Smooth muscle cell (in vitro differentiated cells): ENCODE results near the gene TRPM4. TPM values are rescaled to one million over a fixed set of nuclear protein-coding genes. Genes with fewer than 3 reads are reported as not detected.

ENCODE experiments used
- DNase-seq: peaks from one replicate; lab custom pipeline; 2025; ENCODE audit not compliant: unreplicated experiment; lab: John Stamatoyannopoulos, UW
- H2AFZ ChIP-seq: fragments of 200-600 bp; sonication (generic); 2 replicates; pipeline ENCODE4 v1.6.0; 2016; ENCODE audit warnings: antibody characterized with exemption, low read depth, mild to moderate bottlenecking
- H3F3A ChIP-seq: fragments of 200-600 bp; sonication (generic); 2 replicates; pipeline ENCODE4 v1.6.0; 2017; ENCODE audit warnings: antibody characterized with exemption, low read depth
- H3K27ac ChIP-seq: fragments of 200-600 bp; sonication (generic); 2 replicates; pipeline ENCODE4 v1.5.1; 2016; ENCODE audit warnings: low read depth, mild to moderate bottlenecking
- H3K27me3 ChIP-seq: fragments of 200-600 bp; sonication (generic); 2 replicates; pipeline ENCODE4 v1.6.1; 2016; ENCODE audit warnings: low read depth, mild to moderate bottlenecking
- H3K36me3 ChIP-seq: fragments of 200-600 bp; sonication (generic); 2 replicates; pipeline ENCODE4 v1.5.1; 2016; ENCODE audit warnings: low read depth
- H3K4me1 ChIP-seq: fragments of 200-600 bp; sonication (generic); 2 replicates; pipeline ENCODE4 v1.5.1; 2016; ENCODE audit warnings: low read depth
- H3K4me2 ChIP-seq: fragments of 200-600 bp; sonication (generic); 2 replicates; pipeline ENCODE4 v1.6.0; 2016; ENCODE audit warnings: mild to moderate bottlenecking
- H3K4me3 ChIP-seq: fragments of 200-600 bp; sonication (generic); 2 replicates; pipeline ENCODE4 v1.5.1; 2016; ENCODE audit warnings: mild to moderate bottlenecking
- H3K79me2 ChIP-seq: fragments of 200-600 bp; sonication (generic); 2 replicates; pipeline ENCODE4 v1.6.0; 2016; ENCODE audit warnings: low read depth, mild to moderate bottlenecking
- H3K9ac ChIP-seq: fragments of 200-600 bp; sonication (generic); 2 replicates; pipeline ENCODE4 v1.6.0; 2016; ENCODE audit warnings: low read depth
- H3K9me3 ChIP-seq: fragments of 200-600 bp; sonication (generic); replicated peaks from 2 replicates; pipeline ENCODE4 v1.5.1; 2016; ENCODE audit warnings: low read depth
- H4K20me1 ChIP-seq: fragments of 200-600 bp; sonication (generic); 2 replicates; pipeline ENCODE4 v1.6.0; 2016; ENCODE audit warnings: low read depth
- WGBS: methylation state at CpG from one replicate; pipeline ENCODE4 v1.1.7; 2016; ENCODE audit warnings: low lambda C conversion rate; 5-methylcytosine and 5-hydroxymethylcytosine counted together
- polyA plus RNA-seq: library from polyadenylated mRNA; unstranded; fragments of >200 nt; fragmentation: Nextera tagmentation; extraction: Ambion mirVana; gene quantifications from 2 replicates; pipeline ENCODE4 v1.2.1, GENCODE V29; 2016
- total RNA-seq: library from RNA; depleted of rRNA; stranded (reverse); fragments of >200 nt; gene quantifications from 2 replicates; pipeline ENCODE4 v1.2.3, GENCODE V29; 2014
- TF ChIP-seq, protein P1 (sequence below): fragments of 200-600 bp; sonication (generic); IDR thresholded peaks from 2 replicates; pipeline ENCODE4 v1.5.1; 2017; ENCODE audit warnings: borderline replicate concordance, mild to moderate bottlenecking, antibody characterized with exemption; ENCODE audit not compliant: insufficient read depth, poor library complexity, severe bottlenecking

The TRPM4 gene
- total and polyA plus RNA-seq, 2 experiments from 2014 or later: 27.7 to 32.1 TPM

DNA sequence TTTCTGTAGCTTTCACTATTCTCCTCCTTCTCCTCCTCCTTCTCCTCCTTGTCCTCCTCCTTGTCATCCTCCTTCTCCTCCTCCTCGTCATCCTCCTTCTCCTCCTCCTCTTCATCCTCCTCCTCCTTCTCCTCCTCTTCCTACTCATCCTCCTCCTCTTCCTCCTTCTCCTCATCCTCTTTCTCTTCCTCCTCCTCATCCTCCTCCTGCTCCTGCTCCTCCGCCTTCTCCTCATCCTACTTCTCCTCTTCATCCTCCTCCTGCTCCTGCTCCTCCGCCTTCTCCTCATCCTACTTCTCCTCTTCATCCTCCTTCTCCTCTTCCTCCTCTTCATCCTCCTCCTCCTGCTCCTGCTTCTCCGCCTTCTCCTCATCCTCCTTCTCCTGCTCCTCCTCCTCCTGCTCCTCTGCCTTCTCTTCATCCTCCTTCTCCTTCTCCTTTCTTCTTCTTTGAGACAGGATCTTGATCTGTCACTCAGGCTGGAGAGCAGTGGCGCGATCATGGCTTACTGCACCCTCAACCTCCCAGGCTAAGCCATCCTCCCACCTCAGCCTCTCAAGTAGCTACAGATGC is 36.3 kb downstream of the TRPM4 start:
- H3K4me2 ChIP-seq: no peak overlapping the region
- TF ChIP-seq, protein P1, sequence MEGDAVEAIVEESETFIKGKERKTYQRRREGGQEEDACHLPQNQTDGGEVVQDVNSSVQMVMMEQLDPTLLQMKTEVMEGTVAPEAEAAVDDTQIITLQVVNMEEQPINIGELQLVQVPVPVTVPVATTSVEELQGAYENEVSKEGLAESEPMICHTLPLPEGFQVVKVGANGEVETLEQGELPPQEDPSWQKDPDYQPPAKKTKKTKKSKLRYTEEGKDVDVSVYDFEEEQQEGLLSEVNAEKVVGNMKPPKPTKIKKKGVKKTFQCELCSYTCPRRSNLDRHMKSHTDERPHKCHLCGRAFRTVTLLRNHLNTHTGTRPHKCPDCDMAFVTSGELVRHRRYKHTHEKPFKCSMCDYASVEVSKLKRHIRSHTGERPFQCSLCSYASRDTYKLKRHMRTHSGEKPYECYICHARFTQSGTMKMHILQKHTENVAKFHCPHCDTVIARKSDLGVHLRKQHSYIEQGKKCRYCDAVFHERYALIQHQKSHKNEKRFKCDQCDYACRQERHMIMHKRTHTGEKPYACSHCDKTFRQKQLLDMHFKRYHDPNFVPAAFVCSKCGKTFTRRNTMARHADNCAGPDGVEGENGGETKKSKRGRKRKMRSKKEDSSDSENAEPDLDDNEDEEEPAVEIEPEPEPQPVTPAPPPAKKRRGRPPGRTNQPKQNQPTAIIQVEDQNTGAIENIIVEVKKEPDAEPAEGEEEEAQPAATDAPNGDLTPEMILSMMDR: no peak
- no peak for DNase-seq
- peaks cover 11% of the 10 kb centered on the region for H3K36me3 ChIP-seq
- WGBS: 95% methylated on average over 6 of the region's 6 CpGs
- H3K27ac ChIP-seq: no peak overlapping the region
- no peak overlapping the region for H3K9ac ChIP-seq
- H2AFZ ChIP-seq: no peak overlapping the region
- no peak overlapping the region for H3K4me3 ChIP-seq
- no peaks in the 10 kb centered on the region for H4K20me1 ChIP-seq
- H3K9me3 ChIP-seq: no peaks in the 10 kb centered on the region
- no peaks in the 10 kb centered on the region for H3K27me3 ChIP-seq
- H3K4me1 ChIP-seq: no peaks in the 10 kb centered on the region
- no peaks in the 10 kb centered on the region for H3K79me2 ChIP-seq
- H3F3A ChIP-seq: peaks cover 6% of the 10 kb centered on the region

GRCh38 chr19:49194408-49194807 is 36.8 kb downstream of the TRPM4 start:
- no peaks in the 10 kb centered on the region for H3K4me1 ChIP-seq
- no peak overlapping the region for H3K9ac ChIP-seq
- H3K36me3 ChIP-seq: peaks cover 11% of the 10 kb centered on the region
- TF ChIP-seq, protein P1: no peak
- no peak overlapping the region for H3K4me3 ChIP-seq
- peaks cover 6% of the 10 kb centered on the region for H3F3A ChIP-seq
- no peak overlapping the region for H2AFZ ChIP-seq
- H3K27me3 ChIP-seq: no peaks in the 10 kb centered on the region
- no peaks in the 10 kb centered on the region for H3K79me2 ChIP-seq
- H3K4me2 ChIP-seq: no peak overlapping the region
- H4K20me1 ChIP-seq: no peaks in the 10 kb centered on the region
- WGBS: 96% methylated on average over 4 of the region's 4 CpGs
- H3K27ac ChIP-seq: no peak overlapping the region
- no peak for DNase-seq
- H3K9me3 ChIP-seq: no peaks in the 10 kb centered on the region

- Histone ChIP-seq H3K36me3 (peaks cover 17% of the 10 kb centered on the region), H3K9ac (no peak overlapping the region), H3K27me3 (no peaks in the 10 kb centered on the region), H3K9me3 (no peaks in the 10 kb centered on the region), H3K4me3 (no peak overlapping the region), H3K4me1 (no peaks in the 10 kb centered on the region), H3F3A (peaks cover 6% of the 10 kb centered on the region), H3K4me2 (no peak overlapping the region), H3K27ac (no peak overlapping the region), H3K79me2 (no peaks in the 10 kb centered on the region), H2AFZ (no peak overlapping the region), H4K20me1 (no peaks in the 10 kb centered on the region)
- TF ChIP-seq, protein P1: no peak
- no peak for DNase-seq
- 96% methylated on average over 24 of the region's 40 CpGs for WGBS
Observed at GRCh38 chr19:49196527-49197240, 39.1 kb downstream of the TRPM4 start.
